Measurements from ENCODE around the gene CADPS.
A peak's percentile ranks its signal among the peaks of the same experiment; 100 is the strongest.

CADPS gene

GRCh38 chr3:62823461-62824050, 51.7 kb downstream of the CADPS start:
- no peak for TF ChIP-seq CTCF (IDR thresholded peaks at IDR 0.05; ENCODE audit: insufficient read depth, low read depth, low read length, missing control alignments)
- no peak overlapping the region for H3K4me3 ChIP-seq (ENCODE audit: low read depth, low read length)
- no peak for DNase-seq (ENCODE audit: low read depth)

- no peak for DNase-seq (ENCODE audit: low read depth)
- no peak overlapping the region for H3K4me3 ChIP-seq (ENCODE audit: low read depth, low read length)
- TF ChIP-seq CTCF (IDR thresholded peaks at IDR 0.05; ENCODE audit: insufficient read depth, low read depth, low read length, missing control alignments), result no peak
Observed at GRCh38 chr3:62822905-62823304, 52.3 kb downstream of the CADPS start.

- no peak for TF ChIP-seq CTCF (IDR thresholded peaks at IDR 0.05; ENCODE audit: insufficient read depth, low read depth, low read length, missing control alignments)
- peak; percentile 52 for DNase-seq (ENCODE audit: low read depth)
- no peak overlapping the region for H3K4me3 ChIP-seq (ENCODE audit: low read depth, low read length)
Observed at GRCh38 chr3:62818347-62818746, 56.9 kb downstream of the CADPS start.

- H3K4me3 ChIP-seq (ENCODE audit: low read depth, low read length), result no peak overlapping the region
- no peak for TF ChIP-seq CTCF (IDR thresholded peaks at IDR 0.05; ENCODE audit: insufficient read depth, low read depth, low read length, missing control alignments)
- DNase-seq (ENCODE audit: low read depth), result no peak
Observed at GRCh38 chr3:62817678-62818077, 57.5 kb downstream of the CADPS start.

GRCh38 chr3:62815981-62816380, 59.2 kb downstream of the CADPS start:
- TF ChIP-seq CTCF (IDR thresholded peaks at IDR 0.05; ENCODE audit: insufficient read depth, low read depth, low read length, missing control alignments), result no peak
- DNase-seq (ENCODE audit: low read depth), result no peak
- H3K4me3 ChIP-seq (ENCODE audit: low read depth, low read length), result no peak overlapping the region

GRCh38 chr3:62812631-62813030, 62.6 kb downstream of the CADPS start:
- TF ChIP-seq CTCF (IDR thresholded peaks at IDR 0.05; ENCODE audit: insufficient read depth, low read depth, low read length, missing control alignments), result no peak
- no peak for DNase-seq (ENCODE audit: low read depth)
- no peak overlapping the region for H3K4me3 ChIP-seq (ENCODE audit: low read depth, low read length)

GRCh38 chr3:62811119-62811518, 64.1 kb downstream of the CADPS start:
- no peak for TF ChIP-seq CTCF (IDR thresholded peaks at IDR 0.05; ENCODE audit: insufficient read depth, low read depth, low read length, missing control alignments)
- H3K4me3 ChIP-seq (ENCODE audit: low read depth, low read length), result no peak overlapping the region
- DNase-seq (ENCODE audit: low read depth), result no peak
